Nephron progenitor cell (in vitro differentiated cells): Measurements from ENCODE around the gene NOD1.
"Not testable (repeated sequence)": the region's sequence is repeated elsewhere in the genome, so short reads cannot be mapped to it uniquely, and the experiment has no call there.

Experiments
- DNase-seq: peaks from one replicate; pipeline ENCODE4 v3.0.0; 2021
- H3K27ac Mint-ChIP-seq: 2 replicates; pipeline ENCODE4 v1.8.0; 2021; ENCODE audit warnings: mild to moderate bottlenecking, moderate library complexity, mixed read lengths
- H3K27me3 Mint-ChIP-seq: 2 replicates; pipeline ENCODE4 v1.8.0; 2021; ENCODE audit warnings: mild to moderate bottlenecking, low read depth, mixed read lengths; ENCODE audit not compliant: poor library complexity
- H3K36me3 Mint-ChIP-seq: 2 replicates; pipeline ENCODE4 v1.8.0; 2021; ENCODE audit warnings: low read depth, mixed read lengths
- H3K4me1 Mint-ChIP-seq: 2 replicates; pipeline ENCODE4 v1.8.0; 2021; ENCODE audit warnings: mixed read lengths
- H3K4me3 Mint-ChIP-seq: 2 replicates; pipeline ENCODE4 v1.8.0; 2021; ENCODE audit warnings: mild to moderate bottlenecking, moderate library complexity, mixed read lengths
- H3K9me3 Mint-ChIP-seq: 2 replicates; pipeline ENCODE4 v1.8.0; 2021; ENCODE audit warnings: mild to moderate bottlenecking, moderate library complexity, mixed read lengths
- CTCF ChIP-seq: fragments of 200-600 bp; sonication (generic); IDR thresholded peaks from 2 replicates; pipeline ENCODE4 v1.5.0; 2021; ENCODE audit warnings: antibody characterized with exemption

The NOD1 gene

GRCh38 chr7:30478349-30479201 is at the start of gene NOD1:
Gene NOD1, minus strand, starts transcription at chr7:30478784. Its CDS starts 21,863 bp downstream, at chr7:30456921.
- H3K4me1 Mint-ChIP-seq = peaks cover 17% of the 10 kb centered on the region
- no peak for TF ChIP-seq CTCF
- H3K36me3 Mint-ChIP-seq = no peaks in the 10 kb centered on the region
- no peaks in the 10 kb centered on the region for H3K27me3 Mint-ChIP-seq
- H3K9me3 Mint-ChIP-seq = no peaks in the 10 kb centered on the region
- DNase-seq = peak; percentile 76
- peak within 1 kb of the TSS; percentile 89 for H3K4me3 Mint-ChIP-seq
- no peak within 1 kb of the TSS for H3K27ac Mint-ChIP-seq

- not testable (repeated sequence) for H3K4me1 Mint-ChIP-seq, DNase-seq, H3K27ac Mint-ChIP-seq, H3K9me3 Mint-ChIP-seq, H3K36me3 Mint-ChIP-seq, H3K4me3 Mint-ChIP-seq
- peaks cover 20% of the 10 kb centered on the region for H3K27me3 Mint-ChIP-seq
Observed at GRCh38 chr7:30527297-30527696, 48.7 kb upstream of the NOD1 start.

- no peaks in the 10 kb centered on the region for H3K4me1 Mint-ChIP-seq
- DNase-seq = no peak
- peaks cover 5% of the 10 kb centered on the region for H3K36me3 Mint-ChIP-seq
- H3K4me3 Mint-ChIP-seq = no peak overlapping the region
- no peaks in the 10 kb centered on the region for H3K9me3 Mint-ChIP-seq
- no peak overlapping the region for H3K27ac Mint-ChIP-seq
- no peak for TF ChIP-seq CTCF
- H3K27me3 Mint-ChIP-seq = peaks cover 20% of the 10 kb centered on the region
Observed at GRCh38 chr7:30526163-30526562, 47.6 kb upstream of the NOD1 start.

GRCh38 chr7:30525429-30525828 is 46.8 kb upstream of the NOD1 start:
- DNase-seq = no peak
- no peaks in the 10 kb centered on the region for H3K4me1 Mint-ChIP-seq
- no peaks in the 10 kb centered on the region for H3K9me3 Mint-ChIP-seq
- H3K27me3 Mint-ChIP-seq = peaks cover 18% of the 10 kb centered on the region
- H3K4me3 Mint-ChIP-seq = no peak overlapping the region
- H3K27ac Mint-ChIP-seq = no peak overlapping the region
- H3K36me3 Mint-ChIP-seq = peaks cover 5% of the 10 kb centered on the region
- no peak for TF ChIP-seq CTCF

GRCh38 chr7:30524545-30524944 is 46.0 kb upstream of the NOD1 start:
- no peak overlapping the region for H3K4me3 Mint-ChIP-seq
- no peak overlapping the region for H3K27ac Mint-ChIP-seq
- H3K4me1 Mint-ChIP-seq = no peaks in the 10 kb centered on the region
- H3K27me3 Mint-ChIP-seq = peaks cover 16% of the 10 kb centered on the region
- no peak for TF ChIP-seq CTCF
- H3K9me3 Mint-ChIP-seq = no peaks in the 10 kb centered on the region
- H3K36me3 Mint-ChIP-seq = peaks cover 5% of the 10 kb centered on the region
- no peak for DNase-seq

GRCh38 chr7:30523466-30523865 is 44.9 kb upstream of the NOD1 start:
- Mint-ChIP-seq H3K27me3 (peaks cover 11% of the 10 kb centered on the region), H3K9me3 (no peaks in the 10 kb centered on the region)

More at GRCh38 chr7:30523466-30523865, 44.9 kb upstream of the NOD1 start:
- Mint-ChIP-seq H3K27ac (peak overlapping the region; percentile 49), H3K4me3 (no peak overlapping the region), H3K4me1 (no peaks in the 10 kb centered on the region), H3K36me3 (peaks cover 5% of the 10 kb centered on the region)
- DNase-seq = no peak
- no peak for TF ChIP-seq CTCF
